GM19372 (cell line): ENCODE data around the gene JAM2.
"Not testable (repeated sequence)": the region's sequence is repeated elsewhere in the genome, so short reads cannot be mapped to it uniquely, and the experiment has no call there.

ENCODE experiments used
- ATAC-seq: cut with Tn5 transposase; IDR thresholded peaks from one replicate; pipeline ENCODE4 v1.9.1; 2021; ENCODE audit warnings: mild to moderate bottlenecking, low read depth, moderate library complexity; ENCODE audit not compliant: unreplicated experiment

JAM2 gene

DNA sequence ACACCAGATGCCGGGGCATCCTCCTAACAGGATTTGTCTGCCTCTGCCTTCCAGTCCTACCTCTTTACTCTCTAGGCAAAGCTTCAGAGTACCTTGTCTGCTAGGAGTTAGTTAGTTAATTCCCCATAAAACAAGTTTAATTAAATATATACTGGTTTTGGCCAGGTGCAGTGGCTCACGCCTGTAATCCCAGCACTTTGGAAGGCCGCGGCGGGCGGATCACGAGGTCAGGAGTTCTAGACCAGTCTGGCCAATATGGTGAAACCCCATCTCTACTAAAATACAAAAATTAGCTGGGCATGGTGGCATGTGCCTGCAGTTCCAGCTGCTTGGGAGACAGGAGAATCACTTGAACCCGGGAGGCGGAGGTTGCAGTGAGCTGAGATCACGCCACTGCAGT lies 75.0 kb downstream of the JAM2 start:
- ATAC-seq, result not testable (repeated sequence)

DNA sequence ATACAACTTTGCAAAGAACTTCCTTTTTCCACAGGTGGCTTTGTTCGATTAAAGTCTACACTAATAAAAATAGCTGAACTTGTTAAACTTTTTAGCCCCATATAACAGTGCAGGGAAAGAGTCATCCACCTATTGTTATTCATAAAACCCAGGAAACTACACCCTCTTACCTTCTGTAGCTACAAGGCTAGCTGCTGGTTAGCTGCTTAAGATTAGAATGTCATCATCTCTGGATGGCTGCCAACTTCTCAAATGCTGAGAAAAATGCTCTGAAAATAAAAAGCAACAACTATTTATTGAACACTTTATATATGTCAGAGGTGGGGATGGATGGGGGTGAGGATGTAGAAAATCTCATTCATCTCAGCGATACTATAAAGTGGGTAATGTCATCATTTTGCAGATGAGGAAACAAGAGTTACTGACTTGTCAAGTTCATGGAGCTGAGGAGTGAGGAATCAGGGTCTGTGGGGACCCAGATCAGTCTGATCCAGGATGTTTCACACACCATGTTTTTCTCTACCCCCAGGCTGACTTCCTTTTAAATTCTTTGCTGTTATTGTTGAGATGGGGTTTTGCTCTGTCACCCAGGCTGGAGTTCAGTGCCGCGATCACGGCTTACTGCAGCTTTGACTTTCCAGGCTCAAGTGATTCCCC lies 78.6 kb downstream of the JAM2 start:
- no peak for ATAC-seq

DNA sequence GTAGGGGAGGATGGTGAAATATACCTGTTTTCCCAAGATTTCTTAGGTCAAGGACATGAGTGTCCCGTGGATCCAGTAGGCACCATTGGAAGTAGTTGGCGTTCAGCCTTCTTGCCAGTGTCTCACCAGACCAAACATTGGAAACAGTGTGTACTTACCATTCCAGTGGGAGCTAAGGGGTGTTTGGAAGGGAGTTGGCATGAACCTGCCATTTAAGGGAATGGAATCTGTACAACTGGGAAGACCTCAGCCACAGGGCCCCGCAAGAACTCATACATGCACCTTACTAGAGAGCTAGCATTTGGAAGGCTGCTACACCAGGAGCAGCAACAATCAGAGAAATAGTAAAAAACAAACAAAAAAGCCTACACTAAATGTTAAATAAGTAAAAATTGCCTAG lies 82.9 kb downstream of the JAM2 start:
- ATAC-seq, result no peak

DNA sequence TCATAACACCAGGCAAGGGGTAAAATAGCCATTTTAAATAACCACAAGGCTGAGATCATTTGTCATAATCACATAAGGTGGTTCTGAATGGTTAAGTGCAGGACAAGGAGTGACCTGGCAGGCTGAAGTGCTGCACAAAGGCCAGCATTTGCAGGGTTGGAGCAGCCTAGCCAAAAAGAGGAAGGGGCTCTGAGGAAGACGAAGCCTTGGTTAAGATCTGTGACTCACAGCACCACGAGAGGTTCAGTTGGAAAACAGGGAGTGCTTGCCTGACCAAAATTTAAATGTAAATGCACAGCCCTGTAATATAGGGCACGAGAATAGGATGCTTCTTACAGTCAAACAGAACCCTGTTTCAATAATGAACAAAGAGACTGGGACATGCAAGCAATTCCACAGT lies 83.6 kb downstream of the JAM2 start:
- ATAC-seq, result no peak

DNA sequence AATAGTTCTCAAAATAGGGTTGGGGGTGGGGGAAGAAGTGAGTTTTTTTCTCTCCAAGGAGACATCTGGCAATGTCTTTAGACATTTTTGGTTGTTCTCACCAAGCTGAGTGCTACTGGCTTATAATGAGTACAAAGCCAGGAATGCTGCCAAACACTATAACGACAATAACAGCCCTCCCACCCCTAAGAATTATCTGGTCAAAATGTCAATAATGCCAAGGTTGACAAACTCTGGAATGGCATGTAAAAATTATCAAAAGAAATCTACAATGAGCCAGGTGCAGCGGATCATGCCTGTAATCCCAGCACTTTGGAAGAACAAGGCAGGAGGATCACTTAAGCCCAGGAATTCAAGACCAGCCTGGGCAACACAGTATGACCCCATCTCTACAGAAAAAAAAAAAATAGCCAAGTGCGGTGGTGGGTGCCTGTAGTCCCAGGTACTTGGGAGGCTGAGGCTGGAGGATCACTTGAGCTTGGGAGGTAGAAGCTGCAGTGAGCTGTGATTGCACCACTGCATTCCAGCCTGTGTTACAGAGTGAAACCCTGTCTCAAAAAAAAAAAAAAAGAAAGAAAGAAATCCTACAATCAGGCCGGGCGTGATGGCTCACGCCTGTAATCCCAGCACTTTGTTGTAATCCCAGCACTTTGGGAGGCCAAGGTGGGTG lies 93.2 kb downstream of the JAM2 start:
- no peak for ATAC-seq

DNA sequence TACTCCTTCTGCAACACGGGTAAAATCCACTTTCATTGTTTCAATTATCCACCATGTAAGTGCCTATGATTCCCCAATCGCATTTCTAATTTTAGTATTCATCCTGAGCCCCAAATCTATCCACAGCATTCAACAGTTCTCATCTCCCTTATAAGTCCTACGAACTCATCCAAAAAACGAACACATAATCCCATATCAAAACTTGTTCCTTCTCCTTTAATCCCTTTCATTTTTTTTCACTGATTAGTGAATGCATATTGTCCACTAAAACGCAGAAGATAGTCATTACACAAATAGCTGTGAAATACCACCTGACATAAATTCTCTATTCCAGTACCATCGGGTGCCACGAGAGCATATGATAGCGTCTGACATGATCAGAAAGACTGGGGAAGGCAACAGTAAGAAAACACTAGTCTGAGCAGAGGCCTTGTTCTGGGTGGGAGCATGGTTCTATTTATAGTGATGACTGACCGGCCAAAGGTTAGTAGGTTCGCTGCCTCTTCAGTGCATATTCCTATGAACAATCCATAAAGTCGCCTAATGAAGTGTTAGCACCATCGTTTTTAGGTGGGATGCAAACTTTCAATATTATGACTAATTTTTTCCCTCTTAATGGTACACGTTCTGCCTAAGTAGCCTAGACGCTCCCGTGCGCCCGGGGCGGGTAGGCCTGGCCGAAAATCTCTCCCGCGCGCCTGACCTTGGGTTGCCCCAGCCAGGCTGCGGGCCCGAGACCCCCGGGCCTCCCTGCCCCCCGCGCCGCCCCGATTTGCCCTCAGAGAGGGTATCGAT lies 95.0 kb downstream of the JAM2 start:
- ATAC-seq, result peak; percentile 5

DNA sequence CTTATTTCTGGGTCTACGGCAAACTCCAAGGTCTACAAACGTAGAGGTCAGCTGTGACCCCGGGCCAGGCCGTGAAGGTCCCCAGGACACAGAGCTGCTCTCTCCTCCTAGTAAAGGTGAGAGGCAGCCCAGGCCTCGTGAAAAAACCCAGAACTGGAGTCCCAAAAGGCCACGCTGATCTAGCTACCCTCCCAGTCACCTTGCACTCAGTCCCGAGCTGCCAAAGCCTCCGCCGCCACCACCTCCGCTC lies 95.5 kb downstream of the JAM2 start:
- no peak for ATAC-seq

DNA sequence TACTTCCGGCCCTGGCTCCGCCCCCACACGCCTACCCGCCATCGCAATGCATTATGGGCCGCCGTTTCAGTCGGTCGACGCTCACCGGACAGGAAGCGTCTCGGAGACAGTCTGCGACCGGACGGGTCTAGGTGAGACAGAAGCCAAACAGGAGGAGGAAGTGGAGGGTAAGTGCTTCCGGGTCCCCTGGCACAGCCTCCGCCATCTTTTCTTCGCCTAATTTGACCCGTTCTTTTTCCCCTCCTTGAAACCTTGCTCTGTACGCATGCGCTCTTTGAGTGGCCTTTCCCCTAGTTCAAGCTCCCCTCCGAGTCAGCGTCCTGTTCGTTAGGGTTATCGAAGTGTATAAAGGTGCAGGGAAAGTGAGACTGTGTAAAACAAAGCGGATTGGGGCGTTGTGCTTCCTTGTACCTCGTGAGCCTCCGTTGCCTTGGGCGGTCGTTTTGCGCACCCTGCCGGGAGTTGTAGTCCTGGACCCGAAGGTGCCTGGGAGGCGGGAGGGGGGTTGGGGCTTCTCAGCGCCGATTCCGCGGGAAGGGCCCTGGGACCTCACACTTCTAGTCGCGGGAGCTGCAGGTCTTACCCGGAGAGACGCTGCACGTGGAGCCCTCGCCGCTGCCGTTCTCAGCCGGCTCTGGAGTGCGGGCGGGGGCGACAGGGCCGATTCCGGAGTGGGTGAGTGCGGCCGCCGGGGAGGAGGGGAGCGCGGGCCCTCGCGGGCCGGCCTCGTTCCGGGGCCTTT lies 96.0 kb downstream of the JAM2 start, which contains the start of the genes ATP5PF and GABPA:
TSS of gene ATP5PF (minus strand) at position 1 of the 742 bp plus-strand sequence. CDS start 5,110 bp downstream, outside the sequence.
TSS of gene GABPA (plus strand) at position 69 of the 742 bp plus-strand sequence. CDS start 6,627 bp downstream, outside the sequence.
- ATAC-seq, result peak; percentile 87

DNA sequence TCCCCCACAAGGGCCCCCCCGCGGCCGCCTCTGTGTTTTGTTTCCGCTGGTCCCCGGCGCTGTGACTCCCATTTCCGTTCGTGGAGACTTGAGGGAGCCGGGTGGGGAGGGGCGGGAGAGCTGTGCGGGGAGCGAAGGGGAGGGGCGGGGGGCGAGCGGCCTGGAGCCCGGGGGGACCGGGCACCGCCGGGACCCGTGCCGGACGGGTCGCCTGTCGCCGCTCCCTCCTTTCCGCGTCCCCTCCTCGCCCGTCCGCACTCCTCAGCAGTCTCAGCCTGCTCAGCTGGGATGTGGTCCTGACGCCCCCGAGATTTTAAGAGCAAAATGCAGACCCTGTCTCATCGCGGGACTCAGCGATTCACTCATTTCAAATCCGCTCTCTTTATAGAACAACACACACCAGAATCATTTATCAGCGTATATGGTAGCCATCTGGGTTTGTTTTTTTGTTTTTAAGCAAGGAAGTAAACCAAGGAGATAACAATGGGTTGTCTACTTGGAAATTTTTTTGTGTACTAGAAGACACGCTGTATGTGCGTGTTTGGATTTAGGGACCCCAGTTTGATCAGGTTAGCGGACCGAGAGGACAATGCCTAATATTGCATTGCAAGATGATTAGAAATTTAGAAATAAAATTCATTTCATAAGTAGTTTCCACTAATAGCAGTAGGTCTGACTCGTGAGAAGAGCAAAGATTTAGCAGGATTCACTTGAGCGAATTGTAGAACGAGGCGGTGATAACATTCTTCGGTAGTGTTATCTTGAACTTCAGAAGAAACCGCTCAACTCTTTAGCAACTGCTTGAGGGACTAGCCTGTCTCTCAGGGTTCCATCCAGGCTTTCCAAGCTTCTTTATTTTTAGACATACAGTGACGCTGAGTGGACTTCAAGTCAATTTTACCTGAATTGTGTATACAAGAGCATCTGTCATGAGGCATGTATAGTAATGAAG lies 96.9 kb downstream of the JAM2 start:
- peak; percentile 5 for ATAC-seq

DNA sequence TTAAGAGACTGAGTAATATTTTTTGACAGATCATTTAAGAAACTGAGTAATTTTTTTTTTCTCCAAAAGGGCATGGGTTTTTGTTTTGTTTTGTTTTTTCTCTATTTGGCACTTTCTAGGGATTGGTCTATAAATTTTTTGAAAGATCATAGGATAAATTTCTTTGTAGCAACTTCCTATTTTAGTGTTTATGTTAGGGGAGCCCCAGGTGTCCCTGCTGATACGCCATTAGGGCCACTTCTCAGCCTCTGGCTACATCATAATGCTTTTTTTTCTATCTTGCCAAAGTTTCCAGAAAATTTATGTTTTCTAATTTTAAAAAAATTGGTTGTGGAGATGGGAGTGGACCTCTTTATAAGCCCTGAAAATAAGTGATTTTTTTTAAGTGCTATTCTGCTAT lies 98.4 kb downstream of the JAM2 start:
- ATAC-seq, result no peak

DNA sequence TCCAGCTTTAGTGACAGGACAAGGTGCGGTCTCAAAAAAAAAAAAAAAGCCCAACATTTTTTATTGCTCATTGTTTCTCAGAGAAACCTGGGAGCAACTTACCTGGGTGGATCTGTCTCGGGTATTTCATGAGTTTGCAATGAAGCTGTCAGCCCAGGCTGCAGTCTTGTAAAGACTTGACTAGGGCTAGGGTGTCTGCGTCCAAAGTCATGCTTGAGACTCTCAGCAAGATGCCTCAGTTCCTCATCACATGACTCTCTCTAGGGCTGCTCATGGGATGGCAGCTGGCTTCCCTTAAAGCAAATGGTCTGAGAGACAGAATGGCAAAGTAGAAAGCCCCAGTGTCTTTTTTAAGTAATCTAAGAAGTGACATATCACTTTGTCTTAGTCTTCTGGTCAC lies 103.8 kb downstream of the JAM2 start:
- no peak for ATAC-seq

DNA sequence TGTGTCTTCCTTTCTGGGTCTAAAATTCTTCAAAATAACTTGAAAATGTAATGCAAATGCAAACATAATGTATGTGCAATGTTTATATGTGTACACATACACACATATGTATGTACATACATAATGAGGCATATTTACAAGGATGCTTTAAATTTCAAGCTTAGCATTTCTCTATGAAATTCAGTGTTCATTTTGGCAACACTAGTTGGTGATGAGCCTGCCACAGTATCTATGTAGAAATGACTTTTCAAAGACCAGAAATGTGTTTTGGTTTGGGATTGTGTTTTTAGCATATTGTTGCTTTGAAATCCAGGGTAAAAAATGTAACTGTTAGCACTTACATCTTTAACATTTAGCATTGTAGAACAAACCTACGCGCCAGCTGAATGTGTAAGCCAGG lies 105.8 kb downstream of the JAM2 start:
- no peak for ATAC-seq

DNA sequence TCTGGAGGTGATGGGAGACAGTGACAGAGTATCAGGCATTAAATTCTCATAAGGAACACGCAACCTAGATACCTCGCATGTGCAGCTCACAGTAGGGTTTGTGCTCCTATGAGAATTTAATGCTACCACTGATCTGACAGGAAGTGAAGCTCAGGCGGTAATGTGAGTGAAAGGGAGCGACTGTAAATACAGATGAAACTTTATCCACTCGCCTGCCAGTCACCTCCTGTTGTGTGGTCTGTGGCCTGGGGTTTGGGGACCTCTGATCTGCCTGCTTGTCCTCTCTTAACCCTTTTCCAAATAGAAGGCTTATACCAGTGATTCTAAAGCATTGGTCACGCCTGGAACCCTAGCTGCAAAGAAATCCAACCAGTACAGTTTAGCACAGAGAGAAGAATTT lies 111.0 kb downstream of the JAM2 start:
- no peak for ATAC-seq

DNA sequence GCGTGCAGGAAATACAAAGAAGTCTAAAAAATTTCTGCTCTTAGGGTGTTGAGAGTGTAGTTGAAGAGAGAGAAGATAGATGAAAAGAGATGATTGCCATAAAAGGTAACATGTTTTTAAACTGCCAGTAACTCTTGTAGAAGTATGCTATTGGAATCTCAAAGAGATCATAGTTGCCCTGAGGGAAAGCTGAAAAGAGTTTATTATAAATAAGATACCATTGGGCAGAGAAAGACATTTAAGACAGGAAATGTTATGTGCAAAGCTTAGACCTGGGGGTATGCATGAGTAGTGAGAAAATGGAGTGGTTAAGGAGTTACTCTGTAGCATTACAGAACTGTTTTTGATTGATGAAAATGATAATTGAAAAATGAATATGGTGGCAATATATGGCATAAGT lies 113.4 kb downstream of the JAM2 start:
- ATAC-seq, result no peak

DNA sequence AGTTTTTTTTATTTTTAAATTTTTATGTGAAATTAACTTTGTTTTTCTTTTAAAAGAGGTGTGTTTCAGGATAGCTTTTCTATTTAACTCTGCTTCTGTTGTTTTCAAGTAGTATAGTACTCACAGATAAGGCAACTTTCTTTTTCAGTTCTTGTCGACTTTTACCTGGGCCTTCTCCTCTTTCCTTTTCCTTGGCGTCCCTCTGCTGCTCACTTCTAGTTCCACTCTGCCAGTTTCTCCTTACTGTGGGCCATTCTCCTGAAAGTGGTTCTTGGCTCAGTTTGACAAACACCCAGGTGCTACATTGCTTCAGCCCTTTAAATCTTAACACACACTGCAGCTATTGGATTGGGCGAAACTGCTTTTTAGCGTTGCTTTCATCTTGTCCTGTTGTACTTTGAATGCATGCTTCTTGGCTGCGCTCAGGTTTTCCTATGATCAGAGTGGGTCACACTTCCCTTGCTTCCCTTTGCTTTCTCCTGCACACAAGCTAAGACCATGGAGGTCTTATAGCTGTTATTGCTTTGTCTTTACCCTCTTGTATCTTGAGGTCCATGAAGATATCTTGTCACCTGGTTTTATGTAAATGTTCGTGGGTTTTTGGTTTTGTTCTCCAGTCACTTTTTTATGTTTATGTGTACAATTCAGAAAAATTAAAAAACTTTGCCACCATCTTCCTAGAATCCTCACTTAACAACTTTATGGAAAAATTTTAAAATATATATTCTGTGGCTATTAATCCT lies 117.3 kb downstream of the JAM2 start:
- ATAC-seq, result no peak

DNA sequence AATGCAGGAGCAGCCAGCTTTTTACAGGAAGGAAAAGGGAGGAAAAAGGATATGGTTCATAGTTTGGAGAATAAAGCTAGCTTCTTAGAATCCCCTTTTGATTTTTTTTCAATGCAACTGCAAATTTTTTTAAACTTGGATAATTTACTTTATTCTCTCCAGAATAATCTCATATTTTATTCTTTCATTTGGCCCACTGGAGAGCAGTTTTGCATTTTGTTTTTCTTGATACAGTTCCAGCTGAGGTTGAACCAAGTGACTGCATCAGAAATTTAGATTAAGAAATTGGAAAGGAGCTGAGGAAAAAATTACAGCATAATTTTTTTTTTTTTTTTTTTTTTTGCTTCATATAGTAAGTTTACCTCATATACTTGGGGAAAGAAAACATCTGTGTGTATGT lies 118.5 kb downstream of the JAM2 start:
- no peak for ATAC-seq

DNA sequence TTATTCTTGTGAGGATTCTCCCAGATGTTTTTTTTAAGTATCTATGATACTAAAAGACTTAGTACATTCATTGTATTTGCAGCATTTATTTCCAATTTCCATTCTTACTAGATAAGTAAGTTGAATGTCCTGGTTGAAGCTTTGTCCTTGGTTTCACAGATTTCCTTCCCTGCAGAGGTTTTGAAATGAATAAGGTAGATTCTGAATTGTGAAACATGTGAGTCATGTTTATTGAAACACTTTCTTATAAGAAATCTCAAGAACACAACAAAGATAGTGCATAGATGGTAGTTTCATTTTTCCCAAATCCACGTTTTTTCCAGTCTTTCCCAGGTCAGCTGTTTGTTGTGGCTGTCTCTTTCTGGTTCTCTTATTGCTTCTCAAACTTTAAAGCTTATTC lies 120.5 kb downstream of the JAM2 start:
- no peak for ATAC-seq

DNA sequence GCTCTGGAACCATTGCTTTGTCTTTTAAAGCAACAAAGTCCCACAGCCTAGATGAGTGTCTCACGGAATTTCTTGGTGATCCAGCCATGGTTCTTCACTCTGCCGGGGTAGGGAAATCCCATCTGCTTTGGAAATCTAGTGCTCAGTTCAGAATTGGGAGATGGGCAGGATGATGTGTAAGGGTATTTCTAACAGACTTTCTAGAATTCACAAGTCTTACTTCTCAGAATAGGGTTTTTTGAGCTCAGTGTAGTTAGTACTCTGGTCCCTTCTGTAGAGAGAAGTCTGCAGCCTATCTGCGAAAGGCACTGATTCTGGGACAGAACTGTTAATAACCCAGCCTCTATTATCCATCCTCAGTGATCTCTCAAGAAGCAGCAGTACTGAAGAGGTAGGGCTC lies 121.0 kb downstream of the JAM2 start:
- ATAC-seq, result no peak

DNA sequence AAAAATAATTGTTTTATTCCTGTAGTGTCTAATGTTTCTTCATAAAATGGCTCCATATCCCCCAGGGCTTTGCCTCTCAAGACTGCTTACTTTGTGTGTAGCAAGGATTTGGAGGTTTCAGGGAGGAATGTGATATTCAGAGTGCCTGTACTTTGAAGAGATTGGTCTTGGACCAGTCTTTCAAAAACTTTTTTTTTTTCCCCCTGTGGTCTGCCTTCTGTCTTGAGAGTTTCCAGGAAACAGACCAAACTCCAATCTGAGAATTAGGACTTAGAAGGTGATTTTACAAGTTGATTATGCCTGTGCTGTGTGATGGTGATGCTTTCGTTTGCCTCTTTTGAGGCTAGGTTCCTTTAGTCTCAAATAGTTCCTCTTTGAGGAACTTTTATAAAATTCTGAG lies 121.6 kb downstream of the JAM2 start:
- no peak for ATAC-seq
